OCI-LY1 (cell line): Measurements from ENCODE around the gene CREG2.

Source experiments
- H2AFZ ChIP-seq: fragments of 200-600 bp; sonication (generic), shearing (Covaris generic); 2 replicates; pipeline ENCODE4 v1.6.0; 2014; ENCODE audit warnings: antibody characterized with exemption, mild to moderate bottlenecking, low read length
- H3F3A ChIP-seq: fragments of 200-600 bp; sonication (generic), shearing (Covaris generic); 2 replicates; pipeline ENCODE4 v1.6.0; 2014; ENCODE audit warnings: mild to moderate bottlenecking, antibody characterized with exemption, low read length, moderate library complexity; ENCODE audit not compliant: insufficient read depth
- H3K27ac ChIP-seq: fragments of 200-600 bp; sonication (generic); 2 replicates; pipeline ENCODE4 v1.5.1; 2014; ENCODE audit warnings: low read length, mixed run types, mild to moderate bottlenecking, low read depth; ENCODE audit not compliant: poor library complexity, severe bottlenecking
- H3K27me3 ChIP-seq: fragments of 200-600 bp; sonication (generic); 2 replicates; pipeline ENCODE4 v1.6.0; 2014; ENCODE audit warnings: antibody characterized with exemption, mild to moderate bottlenecking, low read length, moderate library complexity; ENCODE audit not compliant: insufficient read depth
- H3K36me3 ChIP-seq: fragments of 200-600 bp; sonication (generic); 2 replicates; pipeline ENCODE4 v1.6.1; 2014; ENCODE audit warnings: mild to moderate bottlenecking, antibody characterized with exemption, low read length, moderate library complexity, mixed read lengths; ENCODE audit not compliant: insufficient read depth
- H3K4me1 ChIP-seq: fragments of 200-600 bp; sonication (generic); 2 replicates; pipeline ENCODE4 v1.5.1; 2014; ENCODE audit warnings: mild to moderate bottlenecking, low read length, moderate library complexity; ENCODE audit not compliant: insufficient read depth, severe bottlenecking
- H3K4me2 ChIP-seq: fragments of 200-600 bp; sonication (generic), shearing (Covaris generic); 2 replicates; pipeline ENCODE4 v1.6.1; 2014; ENCODE audit warnings: low read length
- H3K4me3 ChIP-seq: fragments of 200-600 bp; sonication (generic); 2 replicates; pipeline ENCODE4 v1.5.1; 2014; ENCODE audit warnings: low read length, low read depth, mild to moderate bottlenecking, mixed read lengths; ENCODE audit not compliant: poor library complexity, severe bottlenecking
- H3K79me2 ChIP-seq: fragments of 200-600 bp; shearing (Covaris generic); 2 replicates; pipeline ENCODE4 v1.6.1; 2016; ENCODE audit warnings: mixed run types, low read length, mixed read lengths; ENCODE audit not compliant: insufficient read depth
- H3K9ac ChIP-seq: fragments of 200-600 bp; sonication (generic), shearing (Covaris generic); 2 replicates; pipeline ENCODE4 v1.6.1; 2014; ENCODE audit warnings: mild to moderate bottlenecking, low read length, mixed read lengths
- H3K9me2 ChIP-seq: fragments of 200-600 bp; sonication (generic), shearing (Covaris generic); 2 replicates; pipeline ENCODE4 v1.6.1; 2014; ENCODE audit warnings: low read depth, mild to moderate bottlenecking, low read length, mixed read lengths
- H3K9me3 ChIP-seq: fragments of 200-600 bp; shearing (Covaris generic); 2 replicates; pipeline ENCODE4 v1.6.1; 2014; ENCODE audit warnings: low read length, mixed read lengths
- H4K20me1 ChIP-seq: fragments of 200-600 bp; sonication (generic), shearing (Covaris generic); 2 replicates; pipeline ENCODE4 v1.6.0; 2016; ENCODE audit warnings: mild to moderate bottlenecking, low read length; ENCODE audit not compliant: insufficient read depth
- CTCF ChIP-seq: fragments of 200-600 bp; sonication (generic), shearing (Covaris generic); IDR thresholded peaks from 2 replicates; pipeline ENCODE4 v1.5.1; 2017; ENCODE audit warnings: mild to moderate bottlenecking, antibody characterized with exemption, low read length, moderate library complexity, mixed read lengths
- EZH2 ChIP-seq: fragments of 200-600 bp; sonication (generic), shearing (Covaris generic); IDR thresholded peaks from 2 replicates; pipeline ENCODE4 v1.8.0; 2017; ENCODE audit warnings: borderline replicate concordance, mixed run types, mild to moderate bottlenecking, antibody characterized with exemption, low read length, moderate library complexity, mixed read lengths

CREG2 gene

GRCh38 chr2:101341901-101342624, 45.2 kb downstream of the CREG2 start:
- H3K9me2 ChIP-seq, result no peaks in the 10 kb centered on the region
- no peaks in the 10 kb centered on the region for H3K27me3 ChIP-seq
- no peak overlapping the region for H3K4me2 ChIP-seq
- H2AFZ ChIP-seq, result no peak overlapping the region
- no peaks in the 10 kb centered on the region for H3K36me3 ChIP-seq
- no peaks in the 10 kb centered on the region for H3K9me3 ChIP-seq
- no peak overlapping the region for H3K27ac ChIP-seq
- no peaks in the 10 kb centered on the region for H3F3A ChIP-seq
- no peak overlapping the region for H3K9ac ChIP-seq
- TF ChIP-seq CTCF (peak; percentile 90), EZH2 (no peak)
- no peaks in the 10 kb centered on the region for H3K79me2 ChIP-seq
- H4K20me1 ChIP-seq, result no peaks in the 10 kb centered on the region
- no peaks in the 10 kb centered on the region for H3K4me1 ChIP-seq
- no peak overlapping the region for H3K4me3 ChIP-seq

- H3K36me3 ChIP-seq, result no peaks in the 10 kb centered on the region
- H3K79me2 ChIP-seq, result no peaks in the 10 kb centered on the region
- no peak overlapping the region for H3K9ac ChIP-seq
- H3F3A ChIP-seq, result no peaks in the 10 kb centered on the region
- no peak for TF ChIP-seq CTCF
- no peak for TF ChIP-seq EZH2
- H3K9me2 ChIP-seq, result no peaks in the 10 kb centered on the region
- no peaks in the 10 kb centered on the region for H3K9me3 ChIP-seq
- no peak overlapping the region for H3K4me3 ChIP-seq
- no peaks in the 10 kb centered on the region for H3K4me1 ChIP-seq
- H4K20me1 ChIP-seq, result no peaks in the 10 kb centered on the region
- H3K4me2 ChIP-seq, result no peak overlapping the region
- no peak overlapping the region for H3K27ac ChIP-seq
- no peak overlapping the region for H2AFZ ChIP-seq
- H3K27me3 ChIP-seq, result no peaks in the 10 kb centered on the region
Observed at GRCh38 chr2:101341421-101341820, 45.9 kb downstream of the CREG2 start.

GRCh38 chr2:101340141-101340551, 47.2 kb downstream of the CREG2 start:
- TF ChIP-seq CTCF (no peak), EZH2 (no peak)
- Histone ChIP-seq H3K27ac (no peak overlapping the region), H3K4me3 (no peak overlapping the region), H3K4me1 (no peaks in the 10 kb centered on the region), H3K9me3 (no peaks in the 10 kb centered on the region), H3K79me2 (no peaks in the 10 kb centered on the region), H3F3A (no peaks in the 10 kb centered on the region), H2AFZ (no peak overlapping the region), H3K9ac (no peak overlapping the region), H3K27me3 (no peaks in the 10 kb centered on the region), H3K9me2 (no peaks in the 10 kb centered on the region), H3K36me3 (no peaks in the 10 kb centered on the region), H4K20me1 (no peaks in the 10 kb centered on the region), H3K4me2 (no peak overlapping the region)
